Neural cell (in vitro differentiated cells): ENCODE measurements around the gene MRRF.

Experiments
- EZH2 ChIP-seq: fragments of 200-600, 300-800 bp; shearing (Covaris generic), sonication (generic); IDR thresholded peaks from 2 replicates; pipeline ENCODE4 v1.6.1; 2014; ENCODE audit warnings: antibody characterized with exemption, low read length, borderline replicate concordance, mild to moderate bottlenecking; ENCODE audit not compliant: insufficient read depth, poor library complexity, severe bottlenecking
- POLR2AphosphoS5 ChIP-seq: IDR thresholded peaks from 2 replicates; pipeline ENCODE4 v1.6.1; 2012
- TF ChIP-seq, protein P1 (sequence below): fragments of 450-650 bp; IDR thresholded peaks from 2 replicates; pipeline ENCODE4 v1.5.1; 2014; ENCODE audit warnings: antibody characterized with exemption, mild to moderate bottlenecking, moderate library complexity; ENCODE audit not compliant: poor library complexity, severe bottlenecking

DNA sequence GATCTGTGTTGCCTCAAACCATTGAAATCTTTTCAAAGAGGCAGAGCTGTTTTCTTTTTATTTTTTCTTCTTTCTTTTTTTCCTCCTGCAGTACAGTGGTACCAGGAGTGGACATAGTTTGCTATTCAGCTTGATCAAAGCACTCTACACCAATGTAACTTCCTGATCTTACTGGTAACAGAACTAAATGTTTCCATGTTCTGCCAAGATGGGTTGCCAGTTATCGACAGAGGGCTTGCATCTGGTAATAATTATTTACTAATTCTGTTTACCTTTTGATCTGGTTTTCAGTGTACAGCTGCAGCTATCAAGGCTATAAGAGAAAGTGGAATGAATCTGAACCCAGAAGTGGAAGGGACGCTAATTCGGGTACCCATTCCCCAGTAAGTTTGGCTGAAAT is 26.8 kb downstream of the MRRF start:
- TF ChIP-seq, protein P1, sequence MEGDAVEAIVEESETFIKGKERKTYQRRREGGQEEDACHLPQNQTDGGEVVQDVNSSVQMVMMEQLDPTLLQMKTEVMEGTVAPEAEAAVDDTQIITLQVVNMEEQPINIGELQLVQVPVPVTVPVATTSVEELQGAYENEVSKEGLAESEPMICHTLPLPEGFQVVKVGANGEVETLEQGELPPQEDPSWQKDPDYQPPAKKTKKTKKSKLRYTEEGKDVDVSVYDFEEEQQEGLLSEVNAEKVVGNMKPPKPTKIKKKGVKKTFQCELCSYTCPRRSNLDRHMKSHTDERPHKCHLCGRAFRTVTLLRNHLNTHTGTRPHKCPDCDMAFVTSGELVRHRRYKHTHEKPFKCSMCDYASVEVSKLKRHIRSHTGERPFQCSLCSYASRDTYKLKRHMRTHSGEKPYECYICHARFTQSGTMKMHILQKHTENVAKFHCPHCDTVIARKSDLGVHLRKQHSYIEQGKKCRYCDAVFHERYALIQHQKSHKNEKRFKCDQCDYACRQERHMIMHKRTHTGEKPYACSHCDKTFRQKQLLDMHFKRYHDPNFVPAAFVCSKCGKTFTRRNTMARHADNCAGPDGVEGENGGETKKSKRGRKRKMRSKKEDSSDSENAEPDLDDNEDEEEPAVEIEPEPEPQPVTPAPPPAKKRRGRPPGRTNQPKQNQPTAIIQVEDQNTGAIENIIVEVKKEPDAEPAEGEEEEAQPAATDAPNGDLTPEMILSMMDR: no peak
- no peak for TF ChIP-seq EZH2
- TF ChIP-seq POLR2AphosphoS5: no peak
